Suprapubic skin (tissue), 4 donors: Measurements from ENCODE around the gene MORC1.

Source experiments
- CTCF ChIP-seq, 2 donors: fragments of 200-600 bp in 1 of 2; fragments of 450-650 bp in 1 of 2; sonication (generic) in 1 of 2; IDR thresholded peaks; one replicate each; pipeline ENCODE4 v1.5.1; 2016 to 2019; ENCODE audit warnings: antibody characterized with exemption in 2 of 2, mild to moderate bottlenecking in 1 of 2, moderate library complexity in 1 of 2
- EP300 ChIP-seq: sonication (generic); formaldehyde crosslinking; IDR thresholded peaks from one replicate; pipeline ENCODE4 v1.6.1; 2017; ENCODE audit warnings: antibody characterized with exemption
- POLR2A ChIP-seq, 2 donors: fragments of 450-650 bp; IDR thresholded peaks; one replicate each; pipeline ENCODE4 v1.6.1; 2017; ENCODE audit warnings: antibody characterized with exemption in 2 of 2, mild to moderate bottlenecking in 2 of 2, moderate library complexity in 2 of 2
- POLR2AphosphoS5 ChIP-seq, 3 donors: sonication (generic); formaldehyde crosslinking; IDR thresholded peaks; one replicate each; pipeline ENCODE4 v1.6.1; 2017; ENCODE audit warnings: antibody characterized with exemption in 3 of 3

- TF ChIP-seq CTCF (IDR thresholded peaks at IDR 0.05): no peak
- no peak for TF ChIP-seq POLR2A (IDR thresholded peaks at IDR 0.05)
- TF ChIP-seq EP300: no peak
- TF ChIP-seq POLR2AphosphoS5 (IDR thresholded peaks at IDR 0.05): no peak
Observed at GRCh38 chr3:109028753-109029152, 89.2 kb downstream of the MORC1 start.
